ES-I3 (cell line): ENCODE measurements around the gene SRGN.

Experiments
- H3K36me3 ChIP-seq: 2 replicates; pipeline ENCODE4 v1.6.1; 2013; ENCODE audit warnings: mild to moderate bottlenecking, low read length, control low read depth, moderate library complexity; ENCODE audit not compliant: insufficient read depth
- H3K4me1 ChIP-seq: 2 replicates; pipeline ENCODE4 v1.6.1; 2013; ENCODE audit warnings: mild to moderate bottlenecking, control low read depth, low read length; ENCODE audit not compliant: insufficient read depth
- H3K9ac ChIP-seq: 2 replicates; pipeline ENCODE4 v1.6.1; 2013; ENCODE audit warnings: low read depth, mild to moderate bottlenecking, low read length, moderate library complexity
- H3K9me3 ChIP-seq: 2 replicates; pipeline ENCODE4 v1.6.1; 2013; ENCODE audit warnings: mild to moderate bottlenecking, low read length, moderate library complexity; ENCODE audit not compliant: control insufficient read depth, insufficient read depth

SRGN gene

DNA sequence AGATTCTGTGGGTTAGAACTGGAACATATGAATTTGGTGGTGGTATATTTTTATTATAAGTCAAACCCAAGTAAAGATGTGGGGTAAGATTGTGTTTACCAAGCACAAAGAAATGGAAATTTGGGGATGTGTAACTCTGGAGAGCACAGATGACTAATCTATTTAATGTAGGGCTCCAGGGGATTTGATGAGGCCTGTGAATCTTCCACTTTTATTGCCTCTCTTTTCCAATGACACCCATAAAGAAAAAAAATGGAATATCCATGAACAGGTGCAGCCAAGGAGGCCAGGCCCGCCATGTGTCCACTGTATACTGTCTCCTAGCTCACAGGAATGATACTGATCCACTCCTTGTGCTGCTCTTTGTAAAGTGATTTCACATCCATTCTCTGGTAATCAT is 2.8 kb downstream of the SRGN start:
- Histone ChIP-seq H3K36me3 (no peaks in the 10 kb centered on the region), H3K4me1 (0 out of 2 replicates have a peak, but pooled peaks cover 4% of the 10 kb centered on the region), H3K9ac (no peak overlapping the region), H3K9me3 (no peaks in the 10 kb centered on the region)

DNA sequence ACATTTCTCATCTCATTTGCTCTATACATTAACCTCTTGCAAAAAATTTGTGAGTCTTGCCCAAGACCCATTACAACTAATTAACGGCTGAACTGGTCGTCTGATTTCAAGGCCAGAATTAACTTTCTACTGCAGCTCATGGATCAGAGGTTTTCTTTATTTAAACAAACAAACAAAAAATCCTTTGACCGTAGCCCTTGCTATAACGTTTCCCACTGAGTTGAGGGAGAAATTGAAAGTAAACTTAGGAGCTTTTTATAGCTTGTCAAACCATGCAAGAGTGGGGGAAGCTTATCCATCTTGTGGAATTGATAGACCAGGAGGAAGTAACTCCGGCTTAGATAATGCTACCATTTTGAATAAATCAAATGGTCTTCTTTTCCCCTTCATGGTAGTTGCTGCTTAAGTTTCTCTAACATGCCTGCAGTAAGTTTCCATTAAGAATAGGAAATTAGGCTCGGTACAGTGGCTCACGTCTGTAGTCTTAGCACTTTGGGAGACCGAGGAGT is 3.3 kb downstream of the SRGN start:
- Histone ChIP-seq H3K9ac (no peak overlapping the region), H3K36me3 (no peaks in the 10 kb centered on the region), H3K4me1 (0 out of 2 replicates have a peak, but pooled peaks cover under 1% of the 10 kb centered on the region), H3K9me3 (no peaks in the 10 kb centered on the region)

DNA sequence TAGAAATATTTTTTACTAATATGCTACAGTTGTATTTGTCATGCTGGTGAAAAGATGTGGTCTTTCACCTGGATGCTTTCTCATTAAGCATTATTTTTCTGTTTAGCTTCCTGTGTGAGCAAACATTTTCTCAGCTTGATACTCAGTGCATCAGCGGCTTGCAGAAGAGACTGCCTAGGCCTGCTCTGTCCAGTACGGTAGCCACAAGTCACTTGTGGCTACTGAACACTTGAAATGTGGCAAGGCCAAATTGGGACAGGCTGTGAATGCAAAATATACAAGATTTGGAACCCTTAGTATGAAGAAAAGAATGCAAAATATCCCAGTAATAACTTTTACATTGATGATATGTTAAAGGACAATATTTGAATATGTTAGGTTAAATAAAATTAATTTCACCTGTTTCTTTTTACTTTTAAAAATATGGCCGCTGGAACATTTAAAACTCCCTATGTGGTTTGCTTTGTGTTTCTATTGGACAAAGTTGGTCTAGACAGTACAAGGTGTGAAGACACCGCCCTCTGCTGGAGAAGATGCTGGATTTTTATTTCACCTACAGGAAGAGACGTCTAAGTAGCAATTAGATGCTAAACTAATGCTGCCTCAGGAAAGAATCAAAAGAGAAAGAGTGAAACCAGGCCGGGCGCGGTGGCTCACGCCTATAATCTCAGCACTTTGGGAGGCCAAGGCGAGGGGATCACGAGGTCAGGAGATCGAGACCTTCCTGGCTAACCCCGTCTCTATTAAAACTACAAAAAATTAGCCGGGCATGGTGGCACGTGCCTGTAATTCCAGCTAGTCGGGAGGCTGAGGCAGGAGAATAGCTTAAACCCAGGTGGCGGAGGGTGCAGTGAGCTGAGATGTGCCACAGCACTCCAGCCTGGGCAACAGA is 5.3 kb downstream of the SRGN start:
- no peaks in the 10 kb centered on the region for H3K9me3 ChIP-seq
- H3K36me3 ChIP-seq = no peaks in the 10 kb centered on the region
- no peaks in the 10 kb centered on the region for H3K4me1 ChIP-seq
- no peak overlapping the region for H3K9ac ChIP-seq

DNA sequence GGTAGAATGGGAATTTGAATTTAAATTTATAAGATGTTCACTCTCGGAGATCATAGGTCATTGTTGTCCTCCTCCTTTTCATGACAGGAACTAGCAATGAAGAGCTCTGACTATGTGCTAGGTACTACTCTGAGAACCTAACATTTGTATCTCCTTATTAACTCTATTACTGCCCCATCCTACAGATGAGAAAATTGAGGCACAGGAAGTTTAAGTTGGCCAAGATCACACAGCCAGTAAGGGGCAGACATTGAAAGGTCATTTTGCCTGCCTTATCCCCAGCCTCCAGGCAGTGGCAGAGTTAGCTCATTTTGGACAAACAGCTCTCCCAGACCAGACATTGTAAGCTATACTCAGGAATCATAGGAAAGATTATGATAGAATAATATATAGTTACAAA is 6.0 kb downstream of the SRGN start:
- Histone ChIP-seq H3K9ac (no peak overlapping the region), H3K36me3 (no peaks in the 10 kb centered on the region), H3K4me1 (no peaks in the 10 kb centered on the region), H3K9me3 (no peaks in the 10 kb centered on the region)

DNA sequence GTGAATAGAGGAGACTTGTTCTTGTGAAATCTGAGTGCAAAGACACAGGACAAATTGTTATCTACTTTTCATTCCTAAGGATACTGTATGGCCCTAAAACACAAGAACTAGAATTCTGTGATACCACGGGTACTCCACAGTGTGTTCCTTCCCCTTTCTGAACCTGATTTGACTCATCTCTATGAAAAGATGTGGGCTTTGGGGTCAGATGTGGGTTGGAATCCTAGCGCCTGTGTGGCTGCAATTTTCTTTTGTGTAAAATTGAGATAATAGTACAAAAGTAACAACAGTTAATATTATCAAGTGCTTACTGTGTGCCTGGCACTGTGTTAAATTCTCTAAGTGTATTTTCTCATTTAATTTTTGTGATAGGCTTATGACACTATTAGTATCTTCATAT is 8.1 kb downstream of the SRGN start:
- Histone ChIP-seq H3K4me1 (no peaks in the 10 kb centered on the region; the same call in 1 of the 2 replicates), H3K36me3 (no peaks in the 10 kb centered on the region), H3K9me3 (no peaks in the 10 kb centered on the region), H3K9ac (no peak overlapping the region)

DNA sequence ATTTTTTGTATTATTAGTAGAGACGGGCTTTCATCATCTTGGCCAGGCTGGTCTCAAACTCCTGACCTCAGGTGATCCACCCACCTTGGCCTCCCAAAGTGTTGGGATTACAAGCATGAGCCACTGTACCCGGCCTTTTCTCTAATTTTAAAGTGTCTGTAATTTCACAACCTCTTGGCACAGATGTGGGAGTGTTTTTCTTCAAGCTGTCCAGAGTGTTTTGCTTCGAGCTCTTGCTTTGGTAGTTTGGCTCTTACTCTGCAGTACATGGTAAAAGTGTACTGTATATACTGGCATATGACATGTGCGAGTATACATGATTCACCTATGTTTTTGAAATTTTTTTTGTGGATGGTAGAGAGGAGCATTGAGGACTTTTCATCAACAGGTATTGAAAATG is 9.8 kb downstream of the SRGN start:
- no peaks in the 10 kb centered on the region; the same call in 1 of the 2 replicates for H3K4me1 ChIP-seq
- H3K9ac ChIP-seq = no peak overlapping the region
- no peaks in the 10 kb centered on the region for H3K36me3 ChIP-seq
- no peaks in the 10 kb centered on the region for H3K9me3 ChIP-seq

DNA sequence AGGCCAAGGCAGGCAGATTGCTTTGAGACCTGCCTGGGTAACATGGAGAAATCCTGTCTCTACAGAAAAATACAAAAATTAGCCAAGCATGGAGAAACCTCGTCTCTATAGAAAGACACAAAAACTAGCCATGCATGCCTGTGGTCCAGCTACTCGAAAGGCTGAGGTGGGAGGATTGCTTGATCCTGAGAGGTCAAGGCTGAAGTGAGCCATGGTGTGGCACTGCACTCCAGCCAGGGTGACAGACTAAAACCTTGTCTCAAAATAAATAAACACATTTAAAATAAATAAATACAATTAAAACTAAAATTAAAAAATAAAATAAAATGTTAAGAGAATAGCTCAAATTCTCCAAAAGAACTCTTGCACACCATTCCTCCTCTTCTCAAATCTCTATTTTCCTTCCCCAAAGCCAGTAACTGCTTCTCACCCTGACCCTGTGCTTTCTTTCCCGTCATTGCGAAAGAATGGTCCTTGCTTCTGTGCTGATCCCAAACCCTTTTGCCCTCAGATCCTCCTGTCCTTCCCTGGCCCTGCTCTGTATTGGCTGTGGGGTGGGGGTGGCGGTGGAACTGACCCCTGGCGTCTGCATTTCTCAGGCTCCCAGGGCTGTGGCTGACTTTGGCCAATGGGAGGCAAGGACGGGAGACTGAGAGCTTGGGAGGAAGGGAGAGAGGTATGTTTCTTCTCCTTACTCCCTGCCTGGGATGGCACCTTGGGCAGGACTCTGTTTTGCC is 12.4 kb downstream of the SRGN start:
- H3K36me3 ChIP-seq = no peaks in the 10 kb centered on the region
- no peaks in the 10 kb centered on the region for H3K9me3 ChIP-seq
- H3K9ac ChIP-seq = no peak overlapping the region
- H3K4me1 ChIP-seq = no peaks in the 10 kb centered on the region; the same call in 1 of the 2 replicates

DNA sequence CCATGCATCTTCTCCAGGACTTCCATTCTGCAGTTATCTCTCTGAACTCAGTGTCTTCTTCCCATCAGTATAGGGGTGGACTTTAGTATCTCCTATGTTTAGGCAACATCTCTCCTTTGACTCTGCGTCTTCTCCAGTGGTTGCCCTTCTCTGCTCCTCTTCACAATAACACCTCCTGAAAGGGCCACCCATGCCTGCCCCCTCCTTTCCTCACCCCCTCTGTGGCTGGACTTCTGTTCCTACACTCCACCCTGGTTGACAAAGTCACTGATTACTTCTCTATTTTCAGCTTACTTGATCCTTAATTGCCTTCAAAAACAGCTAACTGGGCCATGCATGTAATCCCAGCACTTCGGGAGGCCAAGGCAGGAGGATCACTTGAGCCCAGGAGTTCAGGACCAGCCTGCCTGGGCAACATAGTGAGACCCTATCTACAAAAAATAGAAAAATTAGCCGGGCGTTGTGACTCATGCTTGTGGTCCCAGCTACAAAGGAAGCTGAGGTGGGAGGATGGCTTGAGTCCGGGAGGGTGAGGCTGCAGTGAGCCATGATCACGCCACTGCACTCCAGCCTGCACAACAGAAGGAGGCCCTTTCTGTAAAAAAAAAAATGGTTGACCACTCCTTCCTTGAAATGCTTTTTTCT is 13.7 kb downstream of the SRGN start:
- Histone ChIP-seq H3K9me3 (no peaks in the 10 kb centered on the region), H3K4me1 (no peaks in the 10 kb centered on the region; the same call in 1 of the 2 replicates), H3K9ac (no peak overlapping the region), H3K36me3 (no peaks in the 10 kb centered on the region)

DNA sequence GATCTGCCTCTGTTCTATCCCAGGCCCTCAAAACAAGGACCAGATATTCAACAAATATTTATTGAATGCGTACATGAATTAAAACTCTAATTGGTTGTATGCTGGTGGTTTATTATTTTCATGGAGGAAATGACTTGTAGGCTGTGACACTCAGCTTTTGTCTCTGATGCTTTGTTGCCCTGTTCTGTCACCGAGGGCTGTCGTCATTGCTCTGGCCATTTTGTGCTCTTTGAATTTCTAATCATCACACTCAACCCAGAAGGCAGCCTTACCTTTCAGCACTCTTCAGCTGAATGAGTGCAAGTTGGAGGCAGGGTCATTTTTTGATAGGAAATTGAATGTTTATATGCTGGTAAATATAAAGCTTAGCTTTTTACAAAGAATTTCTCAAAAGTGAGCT is 14.5 kb downstream of the SRGN start:
- H3K4me1 ChIP-seq = no peaks in the 10 kb centered on the region; the same call in 1 of the 2 replicates
- no peaks in the 10 kb centered on the region for H3K9me3 ChIP-seq
- no peak overlapping the region for H3K9ac ChIP-seq
- H3K36me3 ChIP-seq = no peaks in the 10 kb centered on the region

DNA sequence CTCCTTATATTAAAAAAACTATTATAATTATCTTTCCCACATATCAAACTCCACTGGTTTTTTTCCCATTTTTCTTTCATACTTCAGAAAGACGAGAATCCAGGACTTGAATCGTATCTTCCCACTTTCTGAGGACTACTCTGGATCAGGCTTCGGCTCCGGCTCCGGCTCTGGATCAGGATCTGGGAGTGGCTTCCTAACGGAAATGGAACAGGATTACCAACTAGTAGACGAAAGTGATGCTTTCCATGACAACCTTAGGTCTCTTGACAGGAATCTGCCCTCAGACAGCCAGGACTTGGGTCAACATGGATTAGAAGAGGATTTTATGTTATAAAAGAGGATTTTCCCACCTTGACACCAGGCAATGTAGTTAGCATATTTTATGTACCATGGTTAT is 15.9 kb downstream of the SRGN start:
- H3K4me1 ChIP-seq = no peaks in the 10 kb centered on the region; the same call in 1 of the 2 replicates
- H3K36me3 ChIP-seq = no peaks in the 10 kb centered on the region
- no peaks in the 10 kb centered on the region for H3K9me3 ChIP-seq
- H3K9ac ChIP-seq = no peak overlapping the region

DNA sequence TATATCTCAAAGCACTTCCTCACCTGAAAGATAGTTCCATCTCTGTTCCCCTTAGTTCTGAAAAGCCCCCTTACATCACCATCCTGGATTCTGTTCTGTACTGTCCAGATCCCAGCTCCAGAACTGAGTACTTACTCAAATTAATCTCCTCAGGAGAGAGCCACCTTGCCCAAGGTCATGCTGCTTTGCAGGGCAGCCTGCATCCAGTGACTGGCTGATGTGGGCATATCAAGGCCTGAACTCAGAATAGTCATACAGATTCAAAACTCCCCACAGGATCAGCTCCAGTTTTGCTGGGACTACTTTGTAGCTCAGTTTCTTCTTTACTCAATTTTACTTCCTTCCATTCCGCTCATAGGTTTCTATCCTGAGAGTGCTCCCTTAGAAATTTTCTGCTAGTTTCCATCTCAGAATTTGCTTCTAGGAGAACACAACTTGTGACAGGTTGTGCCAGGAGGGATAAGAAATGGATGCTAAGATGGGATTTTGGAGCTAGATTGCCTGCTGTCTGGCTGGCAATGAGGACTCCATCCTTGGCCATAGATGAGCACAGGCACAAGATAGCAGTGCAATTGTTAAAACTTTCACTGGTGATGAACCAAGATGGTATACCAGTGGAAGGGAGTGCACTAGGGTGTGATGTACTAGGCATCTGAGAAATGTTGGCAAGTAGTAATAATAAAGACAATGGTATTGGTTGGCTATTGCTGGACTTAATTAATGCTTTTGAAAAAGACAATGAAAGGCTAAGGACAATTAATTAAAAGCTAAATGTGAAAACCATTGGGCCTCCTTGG is 17.3 kb downstream of the SRGN start:
- Histone ChIP-seq H3K9me3 (no peaks in the 10 kb centered on the region), H3K36me3 (no peaks in the 10 kb centered on the region), H3K4me1 (no peaks in the 10 kb centered on the region; the same call in 1 of the 2 replicates)

DNA sequence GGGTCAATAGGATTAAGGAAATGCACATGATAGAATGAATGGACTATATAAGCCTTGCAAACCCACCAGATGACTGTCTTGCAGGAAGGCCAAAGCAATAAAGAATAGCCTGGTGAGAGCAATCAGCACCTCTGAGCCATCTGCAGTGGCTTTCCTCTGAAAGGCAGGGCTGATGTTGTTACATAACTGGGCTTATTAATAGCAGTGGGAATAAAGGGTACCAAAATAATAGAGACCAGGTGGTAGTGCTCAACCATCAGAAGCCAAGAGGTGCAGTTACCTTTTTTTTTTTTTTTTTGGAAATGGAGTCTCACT is 19.2 kb downstream of the SRGN start:
- Histone ChIP-seq H3K4me1 (no peaks in the 10 kb centered on the region; the same call in 1 of the 2 replicates), H3K9ac (no peak overlapping the region), H3K36me3 (no peaks in the 10 kb centered on the region), H3K9me3 (no peaks in the 10 kb centered on the region)

More for the DNA sequence above, 17.3 kb downstream of the SRGN start:
- no peak overlapping the region for H3K9ac ChIP-seq

DNA sequence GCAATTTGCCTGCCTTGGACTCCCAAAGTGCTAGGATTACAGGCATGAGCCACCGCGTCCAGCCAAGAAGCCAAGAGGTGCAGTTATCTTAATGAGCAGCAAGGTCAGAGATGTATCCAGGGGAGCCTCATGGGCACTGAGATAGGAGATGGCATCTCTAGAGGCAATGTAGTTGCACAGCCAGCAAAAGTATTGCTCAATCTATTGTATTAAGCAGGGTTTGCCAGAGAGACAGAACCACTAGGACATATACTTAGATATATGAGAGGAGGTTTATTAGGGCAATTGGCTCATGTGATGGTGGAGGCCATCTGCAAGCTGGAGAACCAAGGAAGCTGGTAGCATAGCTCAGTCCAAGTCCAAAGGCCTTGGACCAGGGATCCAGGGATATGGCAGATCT is 19.8 kb downstream of the SRGN start:
- H3K9ac ChIP-seq = no peak overlapping the region
- H3K9me3 ChIP-seq = no peaks in the 10 kb centered on the region
- no peaks in the 10 kb centered on the region for H3K36me3 ChIP-seq
- no peaks in the 10 kb centered on the region for H3K4me1 ChIP-seq

DNA sequence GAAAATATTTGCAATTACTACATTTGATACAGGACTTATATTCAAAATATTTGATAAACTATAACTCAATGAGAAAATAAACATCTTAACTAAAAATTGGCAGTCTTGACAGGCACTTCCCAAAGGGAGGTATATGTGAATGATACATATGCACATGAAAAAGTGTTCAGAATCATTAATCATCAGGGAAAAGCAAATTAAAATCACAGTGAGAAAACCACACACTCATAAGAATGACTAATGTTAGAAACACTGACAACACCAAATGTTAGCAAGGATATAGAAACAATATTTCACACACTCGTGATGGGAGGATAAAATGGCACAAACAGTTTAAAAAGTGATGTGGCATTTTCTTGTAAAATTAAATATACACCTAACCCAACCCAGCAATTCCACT is 32.0 kb downstream of the SRGN start:
- H3K9ac ChIP-seq = no peak overlapping the region
- no peaks in the 10 kb centered on the region for H3K4me1 ChIP-seq

More for the DNA sequence above, 32.0 kb downstream of the SRGN start:
- H3K36me3 ChIP-seq = no peaks in the 10 kb centered on the region
- no peaks in the 10 kb centered on the region for H3K9me3 ChIP-seq
